NCI-H748 (cell line): Measurements from ENCODE around the gene ZNF841.
"Not testable (repeated sequence)": the region's sequence is repeated elsewhere in the genome, so short reads cannot be mapped to it uniquely, and the experiment has no call there.

Source experiments
- DNase-seq: peaks from one replicate; lab custom pipeline; 2025; ENCODE audit not compliant: unreplicated experiment; lab: John Stamatoyannopoulos, UW

The ZNF841 gene

GRCh38 chr19:52095172-52096014, at the start of gene ZNF841:
Gene ZNF841 (minus strand): TSS chr19:52095765. CDS start chr19:52084801, 10,964 bp downstream.
- DNase-seq = peak; percentile 97

- DNase-seq = no peak
Observed at GRCh38 chr19:52142001-52142595, 46.5 kb upstream of the ZNF841 start.

GRCh38 chr19:52141203-52141602, 45.6 kb upstream of the ZNF841 start:
- DNase-seq = no peak

- DNase-seq = peak; percentile 72
Observed at GRCh38 chr19:52140032-52140710, 44.6 kb upstream of the ZNF841 start.

- DNase-seq = peak; percentile 97
Observed at GRCh38 chr19:52139252-52140031, 43.9 kb upstream of the ZNF841 start, which contains the start of gene ZNF616. Gene ZNF616 (minus strand): TSS chr19:52139938. CDS start chr19:52130512, 9,426 bp downstream.

- DNase-seq = no peak
Observed at GRCh38 chr19:52138983-52139251, 43.4 kb upstream of the ZNF841 start.

- peak; percentile 80 for DNase-seq
Observed at GRCh38 chr19:52138278-52138982, 42.9 kb upstream of the ZNF841 start.

GRCh38 chr19:52120286-52120685, 24.7 kb upstream of the ZNF841 start:
- DNase-seq = no peak

GRCh38 chr19:52115526-52116053, 20.0 kb upstream of the ZNF841 start:
- peak; percentile 9 for DNase-seq

GRCh38 chr19:52114691-52115090, 19.1 kb upstream of the ZNF841 start:
- DNase-seq = no peak

GRCh38 chr19:52112624-52113023, 17.1 kb upstream of the ZNF841 start:
- DNase-seq = no peak

- no peak for DNase-seq
Observed at GRCh38 chr19:52110780-52111179, 15.2 kb upstream of the ZNF841 start.

GRCh38 chr19:52102782-52103181, 7.2 kb upstream of the ZNF841 start:
- no peak for DNase-seq

GRCh38 chr19:52101866-52102562, 6.4 kb upstream of the ZNF841 start:
- DNase-seq = no peak

- no peak for DNase-seq
Observed at GRCh38 chr19:52099497-52100138, 4.1 kb upstream of the ZNF841 start.

GRCh38 chr19:52096416-52096815, 851 bp upstream of the ZNF841 start:
- not testable (repeated sequence) for DNase-seq

- DNase-seq = peak; percentile 33
Observed at GRCh38 chr19:52094526-52095130, 937 bp downstream of the ZNF841 start.

GRCh38 chr19:52086481-52086880, 9.1 kb downstream of the ZNF841 start:
- no peak for DNase-seq

GRCh38 chr19:52070496-52070895, 25.1 kb downstream of the ZNF841 start:
- no peak for DNase-seq
